ENCODE measurements around the gene HOXC4.
A peak's percentile ranks its signal among the peaks of the same experiment; 100 is the strongest.

- TF ChIP-seq ZNF692 (tag by site-specific recombination; IDR thresholded peaks at IDR 0.05) (peak; percentile 88), ZNF596 (tag by site-specific recombination; IDR thresholded peaks at IDR 0.05) (peak; percentile 37; the same call in 1 of the 2 replicates), CTCF (tag by site-specific recombination; IDR thresholded peaks at IDR 0.05) (no peak), ZEB2 (tag by site-specific recombination; IDR thresholded peaks at IDR 0.05) (no peak), ATF2 (tag by site-specific recombination; IDR thresholded peaks at IDR 0.05; ENCODE audit: low read depth) (no peak), SALL2 (tag by site-specific recombination; IDR thresholded peaks at IDR 0.05; ENCODE audit: borderline replicate concordance) (no peak), ZSCAN18 (tag by site-specific recombination; IDR thresholded peaks at IDR 0.05) (no peak), TRIM28 (IDR thresholded peaks at IDR 0.05; ENCODE audit: borderline replicate concordance, low read length) (no peak), OVOL3 (tag by site-specific recombination; IDR thresholded peaks at IDR 0.05) (no peak), ZNF140 (tag by site-specific recombination; IDR thresholded peaks at IDR 0.05) (no peak), ZNF843 (tag by site-specific recombination; IDR thresholded peaks at IDR 0.05) (no peak), ZNF561 (tag by site-specific recombination; IDR thresholded peaks at IDR 0.05; ENCODE audit: borderline replicate concordance) (no peak), GLIS1 (tag by site-specific recombination; IDR thresholded peaks at IDR 0.05) (no peak; the same call in 1 of the 2 replicates), ZNF704 (tag by site-specific recombination; IDR thresholded peaks at IDR 0.05) (no peak)
Observed at GRCh38 chr12:54018468-54018984, 35.1 kb upstream of the HOXC4 start.

Data from HEK293 (cell line).